Activated naive CD4-positive, alpha-beta T cell treated with anti-CD3 and anti-CD28 coated beads, Interleukin-2, amount 50 U/mL, for 16 hours (primary cell): ENCODE results near the gene HOXD1.

Experiments
- DNase-seq: peaks from one replicate; pipeline ENCODE4 v3.0.0-alpha.2; 2020

The HOXD1 gene

DNA sequence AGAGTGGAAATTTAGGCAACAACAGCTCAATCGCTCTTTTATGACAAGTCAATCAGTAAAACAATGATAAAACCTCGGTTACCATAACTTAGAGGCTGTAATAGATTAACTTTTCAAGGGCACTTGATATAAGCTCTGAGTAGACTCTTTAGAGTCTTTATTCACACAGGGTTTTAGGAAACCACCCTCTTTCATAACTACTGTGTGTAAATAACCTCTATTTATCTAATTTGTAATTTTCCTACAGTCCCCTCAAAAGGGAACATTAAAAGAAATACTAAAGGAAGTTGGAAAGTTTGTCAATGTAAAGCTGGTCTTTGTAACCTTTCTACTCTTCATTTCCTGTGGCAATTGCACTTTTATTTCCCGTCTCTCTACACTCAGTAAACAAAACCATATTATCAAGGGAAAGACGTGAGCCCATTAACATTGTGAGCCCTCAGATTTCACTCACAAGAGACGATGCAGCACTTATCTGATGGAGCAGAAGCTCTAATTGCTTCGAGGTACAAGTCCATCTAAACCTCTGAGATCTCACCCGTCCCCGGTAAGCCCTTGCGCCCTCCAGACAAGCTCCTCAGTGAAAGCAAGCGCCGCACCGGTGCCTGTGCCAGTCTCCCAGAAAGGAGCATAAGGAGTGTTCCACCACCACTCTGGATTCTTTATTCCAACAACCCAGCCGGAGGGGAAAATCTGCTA, 1.1 kb upstream of the HOXD1 start:
- DNase-seq, result no peak

DNA sequence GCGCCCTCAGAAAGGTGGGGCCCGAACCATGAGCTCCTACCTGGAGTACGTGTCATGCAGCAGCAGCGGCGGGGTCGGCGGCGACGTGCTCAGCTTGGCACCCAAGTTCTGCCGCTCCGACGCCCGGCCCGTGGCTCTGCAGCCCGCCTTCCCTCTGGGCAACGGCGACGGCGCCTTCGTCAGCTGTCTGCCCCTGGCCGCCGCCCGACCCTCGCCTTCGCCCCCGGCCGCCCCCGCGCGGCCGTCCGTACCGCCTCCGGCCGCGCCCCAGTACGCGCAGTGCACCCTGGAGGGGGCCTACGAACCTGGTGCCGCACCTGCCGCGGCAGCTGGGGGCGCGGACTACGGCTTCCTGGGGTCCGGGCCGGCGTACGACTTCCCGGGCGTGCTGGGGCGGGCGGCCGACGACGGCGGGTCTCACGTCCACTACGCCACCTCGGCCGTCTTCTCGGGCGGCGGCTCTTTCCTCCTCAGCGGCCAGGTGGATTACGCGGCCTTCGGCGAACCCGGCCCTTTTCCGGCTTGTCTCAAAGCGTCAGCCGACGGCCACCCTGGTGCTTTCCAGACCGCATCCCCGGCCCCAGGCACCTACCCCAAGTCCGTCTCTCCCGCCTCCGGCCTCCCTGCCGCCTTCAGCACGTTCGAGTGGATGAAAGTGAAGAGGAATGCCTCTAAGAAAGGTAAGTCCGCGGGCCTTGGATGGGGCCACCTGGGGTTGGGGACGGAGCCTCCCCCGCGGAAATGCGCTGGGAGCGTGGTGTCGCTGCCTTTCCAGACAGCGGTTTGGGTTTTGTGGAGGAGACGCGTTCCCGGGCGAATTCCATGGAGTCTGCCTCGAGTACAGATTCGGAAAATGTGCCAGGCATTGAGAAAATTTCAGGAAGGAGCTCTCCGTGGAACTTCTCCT, 559 bp downstream of the HOXD1 start:
- peak; percentile 10 for DNase-seq

DNA sequence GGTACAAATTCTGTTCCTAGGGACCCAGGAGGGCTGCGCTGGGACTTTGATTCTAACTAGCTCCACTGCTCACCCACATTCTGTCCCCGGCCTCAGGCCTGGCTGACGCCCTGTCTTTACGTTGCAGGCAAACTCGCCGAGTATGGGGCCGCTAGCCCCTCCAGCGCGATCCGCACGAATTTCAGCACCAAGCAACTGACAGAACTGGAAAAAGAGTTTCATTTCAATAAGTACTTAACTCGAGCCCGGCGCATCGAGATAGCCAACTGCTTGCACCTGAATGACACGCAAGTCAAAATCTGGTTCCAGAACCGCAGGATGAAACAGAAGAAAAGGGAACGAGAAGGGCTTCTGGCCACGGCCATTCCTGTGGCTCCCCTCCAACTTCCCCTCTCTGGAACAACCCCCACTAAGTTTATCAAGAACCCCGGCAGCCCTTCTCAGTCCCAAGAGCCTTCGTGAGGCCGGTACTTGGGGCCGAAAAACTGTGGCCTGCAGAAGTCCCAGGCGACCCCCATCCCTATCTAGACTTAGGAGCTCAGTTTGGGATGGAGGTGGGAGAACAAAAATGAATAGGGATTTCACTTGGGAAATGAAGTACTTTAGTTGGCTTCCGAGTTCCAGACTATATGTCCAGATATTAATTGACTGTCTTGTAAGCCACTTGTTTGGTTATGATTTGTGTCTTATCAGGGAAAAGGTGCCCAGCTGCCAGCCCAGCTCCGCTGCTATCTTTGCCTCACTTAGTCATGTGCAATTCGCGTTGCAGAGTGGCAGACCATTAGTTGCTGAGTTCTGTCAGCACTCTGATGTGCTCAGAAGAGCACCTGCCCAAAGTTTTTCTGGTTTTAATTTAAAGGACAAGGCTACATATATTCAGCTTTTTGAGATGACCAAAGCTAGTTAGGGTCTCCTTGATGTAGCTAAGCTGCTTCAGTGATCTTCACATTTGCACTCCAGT, 1.5 kb downstream of the HOXD1 start:
- DNase-seq, result no peak

DNA sequence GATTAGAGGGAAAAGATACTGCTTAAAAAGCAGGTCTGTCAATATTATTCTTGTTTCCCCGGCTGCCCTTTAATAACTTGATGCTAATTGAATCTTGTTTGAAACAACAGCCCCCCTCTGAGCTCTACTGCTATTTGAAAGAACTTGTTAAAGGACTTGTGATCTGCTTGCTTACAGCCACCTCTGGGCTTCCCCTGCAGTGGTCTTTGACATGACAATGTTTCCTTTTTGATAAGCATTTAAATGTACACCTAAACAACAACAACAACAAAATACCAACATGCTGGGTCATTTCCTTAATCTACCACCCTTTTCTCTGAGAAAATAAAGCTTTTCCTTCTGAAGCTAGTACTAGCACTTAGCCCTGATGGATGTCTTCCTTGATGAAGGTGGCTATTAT, 3.9 kb downstream of the HOXD1 start:
- DNase-seq, result no peak

DNA sequence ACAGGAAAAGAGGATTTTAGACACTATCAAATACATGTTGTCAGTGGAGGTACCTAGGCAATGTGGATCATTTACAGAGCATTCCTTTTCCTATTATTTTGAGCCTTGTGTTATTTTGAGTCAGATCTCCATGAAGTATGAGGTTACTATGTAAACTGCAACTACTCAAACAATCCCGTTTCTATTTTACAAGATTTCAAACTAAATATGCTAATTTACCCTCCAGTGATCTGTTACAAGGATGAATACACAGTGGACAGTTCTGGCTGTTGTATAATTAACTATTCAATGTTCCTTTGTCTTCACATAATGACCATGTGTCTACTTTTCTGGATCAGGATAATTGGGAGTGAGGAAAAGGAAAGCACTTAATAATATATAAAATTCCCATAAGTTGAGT, 4.6 kb downstream of the HOXD1 start:
- DNase-seq, result no peak

DNA sequence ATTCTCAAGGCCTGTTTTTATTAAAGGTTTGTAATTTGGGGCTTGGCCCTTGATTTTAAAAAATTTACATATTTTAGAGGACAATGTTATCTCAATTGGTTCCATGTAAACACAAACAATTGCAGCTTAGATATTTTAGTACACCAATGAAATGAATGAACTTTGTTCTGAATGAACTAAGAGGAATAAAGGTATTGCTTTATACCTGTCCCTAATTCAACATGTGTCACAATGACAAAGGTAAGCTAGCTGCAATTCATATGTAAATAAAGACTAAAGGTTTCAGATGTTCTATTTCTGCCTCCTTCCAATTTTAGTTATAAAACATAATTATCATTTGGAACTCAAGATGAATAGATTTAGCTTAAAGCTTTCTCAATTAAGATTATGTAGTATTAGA, 11.4 kb downstream of the HOXD1 start:
- no peak for DNase-seq

DNA sequence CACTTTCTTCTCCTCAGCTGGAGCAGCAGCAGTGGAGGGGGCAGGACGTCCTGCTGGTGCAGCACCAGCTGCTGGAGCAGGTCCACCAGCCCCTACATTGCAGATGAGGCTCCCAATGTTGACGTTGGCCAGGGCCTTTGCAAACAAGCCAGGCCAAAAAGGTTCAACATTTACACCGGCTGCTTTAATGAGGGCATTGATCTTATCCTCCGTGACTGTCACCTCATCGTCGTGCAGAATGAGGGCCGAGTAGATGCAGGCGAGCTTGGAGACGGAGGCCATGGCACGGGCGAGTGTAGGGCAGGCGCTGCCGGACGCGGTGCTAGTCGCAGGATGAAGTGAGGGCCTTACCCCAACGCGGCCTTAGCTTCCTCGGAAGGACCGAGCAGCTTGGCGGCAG, 12.5 kb downstream of the HOXD1 start:
- DNase-seq, result no peak

DNA sequence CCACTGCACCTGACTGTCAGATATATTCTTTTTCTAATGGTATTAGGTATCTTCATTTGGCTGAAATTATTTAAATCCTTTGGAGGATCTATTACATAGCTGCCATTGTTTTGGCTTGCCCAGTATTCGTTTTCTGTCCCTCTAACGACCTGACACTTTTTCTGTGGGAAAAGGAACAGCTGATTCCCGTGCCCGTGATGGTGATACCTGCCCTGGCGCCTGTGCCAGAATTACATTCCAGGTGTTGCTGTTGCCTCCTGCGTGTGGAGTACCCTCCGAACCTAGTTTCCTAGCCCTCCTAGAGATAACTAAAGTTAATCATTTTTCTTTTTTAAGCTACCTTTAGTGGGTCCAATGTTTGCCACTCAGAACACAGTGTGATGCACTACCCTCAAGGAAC, 14.0 kb downstream of the HOXD1 start:
- no peak for DNase-seq

DNA sequence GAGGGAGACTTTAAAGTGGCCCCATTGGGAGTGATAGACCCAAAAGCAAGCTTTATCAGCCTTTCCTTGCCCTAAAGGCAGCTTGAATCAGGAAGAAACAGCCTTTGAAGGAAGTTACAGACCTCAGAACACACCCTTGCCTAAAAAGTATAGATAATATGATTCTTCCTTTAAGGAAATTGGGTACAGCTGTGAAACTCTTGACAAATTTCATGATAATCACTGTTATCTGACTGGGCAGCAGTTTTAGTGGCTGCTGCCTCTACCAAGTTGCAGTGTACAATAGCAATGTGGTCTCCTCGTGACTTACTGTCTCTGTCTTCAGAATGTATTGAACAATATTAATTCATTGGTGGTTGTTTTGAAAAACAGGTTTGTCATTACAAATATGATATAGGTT, 16.7 kb downstream of the HOXD1 start:
- no peak for DNase-seq

DNA sequence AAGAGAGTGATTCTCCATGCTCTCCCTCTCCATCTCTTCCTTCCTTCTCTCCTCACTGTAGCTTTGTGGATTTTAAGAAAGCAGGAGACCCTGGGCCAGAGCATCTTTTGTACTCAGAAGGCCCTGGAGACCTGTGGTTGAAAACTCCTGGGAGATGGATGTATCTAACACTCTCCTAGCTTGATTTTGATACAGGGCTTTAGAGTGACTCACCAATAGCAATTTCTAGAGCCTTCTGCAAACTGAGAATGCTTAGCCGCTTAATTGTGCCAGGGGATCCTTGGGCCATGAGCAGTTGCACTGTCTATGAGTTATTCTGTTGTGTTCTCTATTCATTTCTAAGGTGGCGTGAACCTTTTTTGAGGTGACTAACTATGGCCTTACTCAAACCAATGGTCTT, 17.7 kb downstream of the HOXD1 start:
- no peak for DNase-seq

DNA sequence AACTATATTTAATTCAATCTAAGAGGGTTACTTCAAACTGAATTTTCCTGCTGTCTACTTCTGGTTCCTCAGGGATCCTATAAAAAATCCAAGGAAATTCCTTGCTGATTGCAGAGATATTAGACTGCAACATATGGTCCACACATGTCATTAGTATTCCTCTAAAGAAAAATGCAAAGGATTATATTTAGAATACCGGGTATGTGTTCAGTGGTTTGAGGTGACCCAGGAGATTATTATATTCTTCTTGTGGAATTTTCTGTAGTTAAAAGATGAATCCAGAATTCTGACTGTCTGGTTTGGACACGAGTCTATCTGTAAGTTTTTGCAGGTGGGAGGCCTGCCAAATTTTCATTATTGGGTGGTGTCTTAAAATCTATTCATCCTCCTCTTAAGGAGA, 18.2 kb downstream of the HOXD1 start:
- DNase-seq, result no peak

DNA sequence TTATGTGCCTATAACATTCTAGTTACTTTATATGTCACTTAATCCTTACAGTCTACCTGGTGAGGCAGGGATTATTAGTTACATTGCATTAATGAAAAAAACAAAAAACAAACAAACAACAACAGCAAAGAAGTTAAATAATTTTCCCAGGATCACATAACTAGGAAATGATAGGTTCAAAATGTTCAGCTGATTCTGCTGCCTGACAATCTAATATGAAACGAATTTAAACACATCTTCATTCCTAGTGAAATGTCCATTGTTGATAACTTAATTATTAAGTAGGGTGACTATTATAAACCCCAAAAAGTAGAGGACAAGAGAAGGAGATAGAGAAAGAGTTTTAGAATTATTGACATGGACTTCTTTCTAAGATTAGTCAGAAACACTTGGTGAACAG, 22.6 kb downstream of the HOXD1 start:
- no peak for DNase-seq

DNA sequence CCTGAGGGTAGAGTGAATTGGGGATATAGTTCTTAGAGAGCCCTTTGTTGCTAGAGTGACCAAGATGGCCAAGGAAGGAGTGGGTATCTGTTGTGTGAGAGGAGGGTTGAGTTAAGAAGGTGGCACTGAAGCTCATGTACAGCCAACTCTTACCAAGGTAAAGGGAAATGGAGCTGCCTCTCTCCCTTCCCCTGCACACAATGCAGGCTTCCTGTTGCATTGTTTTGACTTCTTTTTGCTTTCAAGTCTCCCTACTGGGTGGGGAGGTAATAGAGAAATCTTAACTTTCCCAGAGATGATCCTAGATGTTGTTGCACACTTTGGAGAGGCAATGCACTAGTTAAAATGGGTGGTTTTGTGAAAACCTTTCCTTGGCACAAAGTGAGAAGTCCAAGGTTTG, 23.8 kb downstream of the HOXD1 start:
- no peak for DNase-seq

DNA sequence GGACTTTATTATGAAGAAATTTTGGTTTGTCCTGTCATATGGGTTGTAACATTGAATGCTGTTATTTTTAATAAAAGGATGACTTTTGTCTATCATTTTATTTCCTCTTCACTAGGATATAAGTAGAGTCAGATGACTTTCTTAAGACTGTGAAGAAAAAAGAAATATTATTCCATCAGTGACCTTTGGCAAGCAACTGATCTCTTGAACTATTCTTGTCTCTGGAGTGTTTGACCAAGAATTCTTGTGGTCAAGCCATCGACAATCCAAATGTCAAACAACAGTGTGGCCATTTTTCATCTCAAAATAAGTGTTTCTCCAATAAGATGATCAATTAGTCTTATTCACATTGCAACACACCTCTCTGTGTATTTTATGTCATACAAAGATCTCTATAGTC, 24.9 kb downstream of the HOXD1 start:
- DNase-seq, result no peak

DNA sequence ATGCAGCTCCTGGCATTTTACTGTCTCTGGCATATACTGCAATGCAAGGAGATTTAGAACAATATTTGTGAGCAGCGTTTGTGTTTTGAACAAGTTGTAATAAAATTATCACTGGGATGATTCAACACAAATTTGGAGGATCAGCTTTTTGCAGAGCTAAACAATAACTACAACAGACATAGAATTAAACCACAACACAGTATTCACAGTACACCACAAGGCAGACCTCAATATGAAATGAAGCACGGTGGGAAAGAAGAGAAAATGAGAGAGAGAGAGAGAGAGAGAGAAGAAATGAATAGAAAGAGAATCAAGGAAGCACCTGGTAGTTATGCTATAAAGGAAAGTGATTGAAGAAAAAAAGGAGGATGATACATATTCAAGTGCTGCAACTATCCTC, 39.4 kb downstream of the HOXD1 start:
- DNase-seq, result no peak

DNA sequence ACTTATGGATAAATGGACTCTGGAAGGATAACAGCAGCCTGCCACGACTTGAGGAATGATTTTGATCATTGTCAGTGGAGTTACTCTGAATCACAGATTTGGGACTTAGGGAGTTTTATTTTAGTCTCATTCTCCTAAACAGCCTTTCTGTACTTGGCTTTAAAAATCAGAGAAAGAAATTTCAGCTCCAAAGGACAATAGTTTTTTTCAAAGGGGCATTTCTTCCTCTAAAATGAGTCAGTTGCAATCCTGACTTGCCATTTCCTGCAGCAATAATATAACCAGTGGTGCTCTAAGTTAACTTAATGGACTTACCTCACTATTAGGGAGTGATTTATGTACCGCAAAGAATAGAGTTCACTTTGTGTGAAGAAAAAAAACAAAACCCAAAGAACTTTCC, 45.7 kb downstream of the HOXD1 start:
- no peak for DNase-seq

DNA sequence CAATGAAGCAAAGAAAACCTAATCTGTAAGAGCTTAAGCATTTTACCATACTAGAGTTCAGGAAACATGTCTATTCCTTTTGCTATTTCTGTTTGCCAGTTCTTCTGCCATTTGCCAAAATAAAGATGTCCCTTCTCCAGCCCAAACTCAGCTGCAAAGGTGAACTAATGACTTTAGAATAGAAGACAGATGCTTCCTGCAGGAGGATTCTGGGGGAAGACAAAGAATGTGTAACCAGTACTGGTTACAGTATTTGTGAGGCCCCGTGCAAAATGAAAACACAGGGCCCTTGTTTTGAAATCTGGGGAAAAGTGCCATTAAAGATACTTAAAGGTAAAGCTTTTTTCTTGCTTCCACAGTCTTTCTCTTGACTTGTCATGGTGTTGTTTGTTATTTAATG, 46.5 kb downstream of the HOXD1 start:
- no peak for DNase-seq

DNA sequence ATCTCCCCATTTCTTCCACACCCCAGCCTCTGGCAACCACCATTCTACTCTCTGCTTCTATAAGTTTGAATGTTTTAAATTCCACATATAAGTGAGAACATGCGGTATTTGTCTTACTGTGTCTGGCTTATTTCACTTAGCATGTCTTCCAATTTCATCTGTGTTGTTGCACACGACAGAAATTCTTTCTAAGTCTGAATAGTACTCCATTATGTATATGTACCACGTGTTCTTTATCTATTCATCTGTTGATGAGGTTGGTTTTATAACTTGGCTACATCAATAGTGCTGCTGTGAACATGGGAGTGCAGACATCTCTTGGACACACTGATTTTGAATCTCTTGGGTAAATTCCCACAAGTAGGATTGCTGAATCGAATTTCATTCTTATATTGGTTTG, 49.0 kb downstream of the HOXD1 start:
- no peak for DNase-seq

DNA sequence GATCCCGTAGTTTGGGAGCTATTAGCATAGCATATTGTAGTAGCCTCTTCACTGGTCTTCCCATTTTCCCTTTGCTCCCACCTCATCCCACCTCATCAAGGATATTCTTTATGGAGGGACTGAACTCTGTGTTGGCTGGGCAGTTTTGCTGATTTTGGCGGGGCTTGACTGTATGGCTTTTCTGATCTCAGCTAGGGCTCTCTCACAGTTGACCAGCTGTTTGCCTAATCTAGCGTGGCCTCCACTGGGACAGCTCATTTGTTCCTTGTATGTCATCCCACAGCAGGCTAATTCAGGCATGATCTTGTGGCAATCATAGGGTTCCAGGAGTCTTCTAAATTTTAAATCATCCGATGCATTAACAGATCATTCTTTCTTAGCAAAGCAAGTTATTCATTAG, 50.6 kb downstream of the HOXD1 start:
- no peak for DNase-seq

DNA sequence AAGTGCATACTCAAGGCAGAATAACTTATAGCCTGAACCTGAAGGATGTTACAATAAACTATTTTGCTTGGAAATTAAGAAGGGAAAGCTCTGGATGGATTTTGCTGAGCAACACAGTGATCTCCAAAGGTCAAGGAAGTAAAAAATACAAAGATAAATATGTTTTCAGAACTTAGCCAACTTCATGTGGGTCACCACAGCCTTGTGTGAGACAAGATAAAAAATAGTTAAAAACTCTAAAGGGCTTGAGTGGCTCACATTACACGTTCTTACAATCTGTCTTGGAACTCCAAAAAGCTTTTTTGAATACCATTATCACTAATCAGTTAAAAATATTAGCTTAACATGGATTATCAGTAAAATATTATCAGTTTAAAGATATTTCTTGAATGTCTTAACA, 51.8 kb downstream of the HOXD1 start:
- DNase-seq, result no peak
